Measurements from ENCODE around the gene DLG5.

The DLG5 gene

DNA sequence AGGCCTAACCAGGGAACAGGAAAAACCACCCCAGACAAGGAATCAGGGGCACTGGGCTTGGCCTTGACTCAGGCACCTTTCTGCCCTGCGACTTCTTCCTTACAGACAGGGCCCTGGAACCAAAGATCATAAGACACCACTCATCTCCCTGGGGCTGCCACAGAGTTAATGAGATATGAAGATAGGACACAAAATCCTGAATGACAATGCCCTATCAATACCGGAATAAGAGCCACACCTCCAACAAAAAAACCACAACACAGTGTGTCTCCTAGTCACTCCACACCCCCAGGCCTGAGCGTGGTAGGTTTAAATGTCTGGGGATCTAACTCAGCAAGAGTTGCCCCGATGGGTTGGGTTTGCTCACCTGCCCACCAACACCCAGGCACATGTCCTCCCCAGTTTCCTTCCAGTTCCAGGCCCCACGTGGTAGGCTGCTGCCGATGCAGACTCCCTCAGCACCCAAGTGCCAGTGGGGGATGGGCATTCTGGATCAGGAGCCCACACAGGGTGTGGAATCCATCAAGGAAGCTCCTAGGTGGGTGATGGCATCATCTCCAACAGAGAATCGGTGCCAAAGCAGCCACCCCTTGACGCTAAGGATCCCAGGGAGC is 3.9 kb downstream of the DLG5 start:
- CTCF ChIA-PET, result interaction anchor here (0.7 to 0.9 kb wide), 2 partner anchors 38 to 87 kb away, joined by 3 read pairs; no protein-coding TSS in a partner anchor
- Histone ChIP-seq H3K36me3 (ENCODE audit: control insufficient read depth in 2 of 2, insufficient read depth in 1 of 2, low read length in 2 of 2) (peaks cover 0 to 13% of the 10 kb centered on the region in 2 experiments; a peak in 2 of 3 replicates), H3K9me3 (ENCODE audit: control insufficient read depth, insufficient read depth, low read depth, low read length) (no peaks in the 10 kb centered on the region)

DNA sequence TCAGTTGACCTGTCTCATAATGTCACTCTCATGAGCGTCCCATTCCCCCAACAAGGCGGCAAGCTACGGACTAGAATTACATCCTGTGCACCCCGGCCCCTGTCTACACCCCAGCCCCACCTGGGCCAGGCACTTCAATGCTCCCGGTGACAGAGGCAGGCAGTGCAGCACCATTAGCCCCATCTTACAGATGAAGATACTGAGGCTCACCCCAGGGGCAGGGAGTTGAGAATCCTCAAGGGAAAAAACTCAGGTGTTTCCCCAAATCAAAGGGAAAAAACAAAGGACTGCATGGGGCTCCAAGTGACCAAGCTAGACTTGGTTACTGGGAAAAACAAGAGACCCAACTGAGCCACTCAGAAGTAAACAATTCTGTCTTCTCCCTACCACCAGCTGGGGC is 4.5 kb downstream of the DLG5 start:
- Histone ChIP-seq H3K9me3 (ENCODE audit: control insufficient read depth, insufficient read depth, low read depth, low read length) (no peaks in the 10 kb centered on the region), H3K4me1 (ENCODE audit: control insufficient read depth, insufficient read depth, low read length) (peaks cover 6% of the 10 kb centered on the region; the same call in 1 of the 2 replicates), H3K4me3 (ENCODE audit: low read depth, low read length) (no peak overlapping the region), H3K27ac (ENCODE audit: extremely low read depth, low read depth, low read length) (no peak overlapping the region), H3K36me3 (ENCODE audit: control insufficient read depth in 2 of 2, insufficient read depth in 1 of 2, low read length in 2 of 2) (peaks cover 0 to 13% of the 10 kb centered on the region in 2 experiments; a peak in 2 of 3 replicates)
- TF ChIP-seq ZIC2 (tag by site-specific recombination; IDR thresholded peaks at IDR 0.05), result no peak
- TF ChIP-seq, protein P1, sequence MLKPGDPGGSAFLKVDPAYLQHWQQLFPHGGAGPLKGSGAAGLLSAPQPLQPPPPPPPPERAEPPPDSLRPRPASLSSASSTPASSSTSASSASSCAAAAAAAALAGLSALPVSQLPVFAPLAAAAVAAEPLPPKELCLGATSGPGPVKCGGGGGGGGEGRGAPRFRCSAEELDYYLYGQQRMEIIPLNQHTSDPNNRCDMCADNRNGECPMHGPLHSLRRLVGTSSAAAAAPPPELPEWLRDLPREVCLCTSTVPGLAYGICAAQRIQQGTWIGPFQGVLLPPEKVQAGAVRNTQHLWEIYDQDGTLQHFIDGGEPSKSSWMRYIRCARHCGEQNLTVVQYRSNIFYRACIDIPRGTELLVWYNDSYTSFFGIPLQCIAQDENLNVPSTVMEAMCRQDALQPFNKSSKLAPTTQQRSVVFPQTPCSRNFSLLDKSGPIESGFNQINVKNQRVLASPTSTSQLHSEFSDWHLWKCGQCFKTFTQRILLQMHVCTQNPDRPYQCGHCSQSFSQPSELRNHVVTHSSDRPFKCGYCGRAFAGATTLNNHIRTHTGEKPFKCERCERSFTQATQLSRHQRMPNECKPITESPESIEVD (tag by site-specific recombination; IDR thresholded peaks at IDR 0.05), result no peak
- TF ChIP-seq SP3 (tag by site-specific recombination; IDR thresholded peaks at IDR 0.05), result no peak
- TF ChIP-seq, protein P2, sequence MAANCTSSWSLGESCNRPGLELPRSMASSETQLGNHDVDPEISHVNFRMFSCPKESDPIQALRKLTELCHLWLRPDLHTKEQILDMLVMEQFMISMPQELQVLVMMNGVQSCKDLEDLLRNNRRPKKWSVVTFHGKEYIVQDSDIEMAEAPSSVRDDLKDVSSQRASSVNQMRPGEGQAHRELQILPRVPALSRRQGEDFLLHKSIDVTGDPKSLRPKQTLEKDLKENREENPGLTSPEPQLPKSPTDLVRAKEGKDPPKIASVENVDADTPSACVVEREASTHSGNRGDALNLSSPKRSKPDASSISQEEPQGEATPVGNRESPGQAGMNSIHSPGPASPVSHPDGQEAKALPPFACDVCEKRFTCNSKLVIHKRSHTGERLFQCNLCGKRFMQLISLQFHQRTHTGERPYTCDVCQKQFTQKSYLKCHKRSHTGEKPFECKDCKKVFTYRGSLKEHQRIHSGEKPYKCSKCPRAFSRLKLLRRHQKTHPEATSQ (tag by site-specific recombination; IDR thresholded peaks at IDR 0.05), result no peak
- no peak for TF ChIP-seq TRIM28 (IDR thresholded peaks at IDR 0.05; ENCODE audit: borderline replicate concordance, low read length)
- TF ChIP-seq, protein P3, sequence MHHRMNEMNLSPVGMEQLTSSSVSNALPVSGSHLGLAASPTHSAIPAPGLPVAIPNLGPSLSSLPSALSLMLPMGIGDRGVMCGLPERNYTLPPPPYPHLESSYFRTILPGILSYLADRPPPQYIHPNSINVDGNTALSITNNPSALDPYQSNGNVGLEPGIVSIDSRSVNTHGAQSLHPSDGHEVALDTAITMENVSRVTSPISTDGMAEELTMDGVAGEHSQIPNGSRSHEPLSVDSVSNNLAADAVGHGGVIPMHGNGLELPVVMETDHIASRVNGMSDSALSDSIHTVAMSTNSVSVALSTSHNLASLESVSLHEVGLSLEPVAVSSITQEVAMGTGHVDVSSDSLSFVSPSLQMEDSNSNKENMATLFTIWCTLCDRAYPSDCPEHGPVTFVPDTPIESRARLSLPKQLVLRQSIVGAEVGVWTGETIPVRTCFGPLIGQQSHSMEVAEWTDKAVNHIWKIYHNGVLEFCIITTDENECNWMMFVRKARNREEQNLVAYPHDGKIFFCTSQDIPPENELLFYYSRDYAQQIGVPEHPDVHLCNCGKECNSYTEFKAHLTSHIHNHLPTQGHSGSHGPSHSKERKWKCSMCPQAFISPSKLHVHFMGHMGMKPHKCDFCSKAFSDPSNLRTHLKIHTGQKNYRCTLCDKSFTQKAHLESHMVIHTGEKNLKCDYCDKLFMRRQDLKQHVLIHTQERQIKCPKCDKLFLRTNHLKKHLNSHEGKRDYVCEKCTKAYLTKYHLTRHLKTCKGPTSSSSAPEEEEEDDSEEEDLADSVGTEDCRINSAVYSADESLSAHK (tag by site-specific recombination; IDR thresholded peaks at IDR 0.05), result no peak
- TF ChIP-seq, protein P4, sequence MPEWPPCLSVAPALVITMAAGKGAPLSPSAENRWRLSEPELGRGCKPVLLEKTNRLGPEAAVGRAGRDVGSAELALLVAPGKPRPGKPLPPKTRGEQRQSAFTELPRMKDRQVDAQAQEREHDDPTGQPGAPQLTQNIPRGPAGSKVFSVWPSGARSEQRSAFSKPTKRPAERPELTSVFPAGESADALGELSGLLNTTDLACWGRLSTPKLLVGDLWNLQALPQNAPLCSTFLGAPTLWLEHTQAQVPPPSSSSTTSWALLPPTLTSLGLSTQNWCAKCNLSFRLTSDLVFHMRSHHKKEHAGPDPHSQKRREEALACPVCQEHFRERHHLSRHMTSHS (tag by site-specific recombination; IDR thresholded peaks at IDR 0.05), result no peak
- TF ChIP-seq ZNF555 (tag by site-specific recombination; conservative IDR thresholded peaks at IDR 0.05), result no peak
- ChIA-PET POLR2A (no interaction called here), CTCF (no interaction called here)

More for the DNA sequence above, 3.9 kb downstream of the DLG5 start:
- TF ChIP-seq ZSCAN16 (tag by site-specific recombination; IDR thresholded peaks at IDR 0.05), result no peak
- no peak for TF ChIP-seq ZNF654 (tag by site-specific recombination; IDR thresholded peaks at IDR 0.05; ENCODE audit: low read depth)
- TF ChIP-seq KLF8 (tag by site-specific recombination; IDR thresholded peaks at IDR 0.05), result no peak
- no peak for TF ChIP-seq ZNF112 (tag by site-specific recombination; IDR thresholded peaks at IDR 0.05)
- no peak for TF ChIP-seq ZNF202 (tag by site-specific recombination; IDR thresholded peaks at IDR 0.05; ENCODE audit: borderline replicate concordance)
- no peak for TF ChIP-seq GFI1B (tag by site-specific recombination; IDR thresholded peaks at IDR 0.05)
- no peak for TF ChIP-seq KLF9 (tag by site-specific recombination; IDR thresholded peaks at IDR 0.05; ENCODE audit: low read depth)
- TF ChIP-seq, protein P5, sequence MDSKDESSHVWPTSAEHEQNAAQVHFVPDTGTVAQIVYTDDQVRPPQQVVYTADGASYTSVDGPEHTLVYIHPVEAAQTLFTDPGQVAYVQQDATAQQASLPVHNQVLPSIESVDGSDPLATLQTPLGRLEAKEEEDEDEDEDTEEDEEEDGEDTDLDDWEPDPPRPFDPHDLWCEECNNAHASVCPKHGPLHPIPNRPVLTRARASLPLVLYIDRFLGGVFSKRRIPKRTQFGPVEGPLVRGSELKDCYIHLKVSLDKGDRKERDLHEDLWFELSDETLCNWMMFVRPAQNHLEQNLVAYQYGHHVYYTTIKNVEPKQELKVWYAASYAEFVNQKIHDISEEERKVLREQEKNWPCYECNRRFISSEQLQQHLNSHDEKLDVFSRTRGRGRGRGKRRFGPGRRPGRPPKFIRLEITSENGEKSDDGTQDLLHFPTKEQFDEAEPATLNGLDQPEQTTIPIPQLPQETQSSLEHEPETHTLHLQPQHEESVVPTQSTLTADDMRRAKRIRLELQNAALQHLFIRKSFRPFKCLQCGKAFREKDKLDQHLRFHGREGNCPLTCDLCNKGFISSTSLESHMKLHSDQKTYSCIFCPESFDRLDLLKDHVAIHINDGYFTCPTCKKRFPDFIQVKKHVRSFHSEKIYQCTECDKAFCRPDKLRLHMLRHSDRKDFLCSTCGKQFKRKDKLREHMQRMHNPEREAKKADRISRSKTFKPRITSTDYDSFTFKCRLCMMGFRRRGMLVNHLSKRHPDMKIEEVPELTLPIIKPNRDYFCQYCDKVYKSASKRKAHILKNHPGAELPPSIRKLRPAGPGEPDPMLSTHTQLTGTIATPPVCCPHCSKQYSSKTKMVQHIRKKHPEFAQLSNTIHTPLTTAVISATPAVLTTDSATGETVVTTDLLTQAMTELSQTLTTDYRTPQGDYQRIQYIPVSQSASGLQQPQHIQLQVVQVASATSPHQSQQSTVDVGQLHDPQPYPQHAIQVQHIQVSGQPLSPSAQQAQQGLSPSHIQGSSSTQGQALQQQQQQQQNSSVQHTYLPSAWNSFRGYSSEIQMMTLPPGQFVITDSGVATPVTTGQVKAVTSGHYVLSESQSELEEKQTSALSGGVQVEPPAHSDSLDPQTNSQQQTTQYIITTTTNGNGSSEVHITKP (tag by site-specific recombination; IDR thresholded peaks at IDR 0.05), result no peak
- TF ChIP-seq ZNF221 (tag by site-specific recombination; IDR thresholded peaks at IDR 0.05; ENCODE audit: borderline replicate concordance), result no peak
- TF ChIP-seq ZFHX2 (tag by site-specific recombination; conservative IDR thresholded peaks at IDR 0.05), result no peak
- TF ChIP-seq ZNF354C (tag by site-specific recombination; IDR thresholded peaks at IDR 0.05; ENCODE audit: borderline replicate concordance, low read depth), result no peak
- TF ChIP-seq ZBTB8A (tag by site-specific recombination; IDR thresholded peaks at IDR 0.05), result no peak
- TF ChIP-seq ZNF433 (tag by site-specific recombination; IDR thresholded peaks at IDR 0.05; ENCODE audit: low read depth), result no peak
- TF ChIP-seq ZXDB (tag by site-specific recombination; IDR thresholded peaks at IDR 0.05), result no peak
- no peak for TF ChIP-seq ZNF548 (tag by site-specific recombination; IDR thresholded peaks at IDR 0.05)
- TF ChIP-seq, protein P6, sequence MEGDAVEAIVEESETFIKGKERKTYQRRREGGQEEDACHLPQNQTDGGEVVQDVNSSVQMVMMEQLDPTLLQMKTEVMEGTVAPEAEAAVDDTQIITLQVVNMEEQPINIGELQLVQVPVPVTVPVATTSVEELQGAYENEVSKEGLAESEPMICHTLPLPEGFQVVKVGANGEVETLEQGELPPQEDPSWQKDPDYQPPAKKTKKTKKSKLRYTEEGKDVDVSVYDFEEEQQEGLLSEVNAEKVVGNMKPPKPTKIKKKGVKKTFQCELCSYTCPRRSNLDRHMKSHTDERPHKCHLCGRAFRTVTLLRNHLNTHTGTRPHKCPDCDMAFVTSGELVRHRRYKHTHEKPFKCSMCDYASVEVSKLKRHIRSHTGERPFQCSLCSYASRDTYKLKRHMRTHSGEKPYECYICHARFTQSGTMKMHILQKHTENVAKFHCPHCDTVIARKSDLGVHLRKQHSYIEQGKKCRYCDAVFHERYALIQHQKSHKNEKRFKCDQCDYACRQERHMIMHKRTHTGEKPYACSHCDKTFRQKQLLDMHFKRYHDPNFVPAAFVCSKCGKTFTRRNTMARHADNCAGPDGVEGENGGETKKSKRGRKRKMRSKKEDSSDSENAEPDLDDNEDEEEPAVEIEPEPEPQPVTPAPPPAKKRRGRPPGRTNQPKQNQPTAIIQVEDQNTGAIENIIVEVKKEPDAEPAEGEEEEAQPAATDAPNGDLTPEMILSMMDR (tag by site-specific recombination; IDR thresholded peaks at IDR 0.05), result no peak
- no peak for TF ChIP-seq ZNF843 (tag by site-specific recombination; IDR thresholded peaks at IDR 0.05)
- Histone ChIP-seq H3K4me3 (ENCODE audit: low read depth, low read length) (no peak overlapping the region), H3K4me1 (ENCODE audit: control insufficient read depth, insufficient read depth, low read length) (peaks cover 6% of the 10 kb centered on the region; the same call in 1 of the 2 replicates), H3K27ac (ENCODE audit: extremely low read depth, low read depth, low read length) (no peak overlapping the region)
- POLR2A ChIA-PET, result no interaction called here

All from HEK293 (cell line).